GM12872 (cell line): ENCODE measurements around the gene MAEA.

Source experiments
- TF ChIP-seq, protein P1 (sequence below): IDR thresholded peaks from 3 replicates; pipeline ENCODE4 v1.5.1; 2011; ENCODE audit warnings: low read depth, mild to moderate bottlenecking, low read length, moderate library complexity; ENCODE audit not compliant: insufficient read depth

The MAEA gene

DNA sequence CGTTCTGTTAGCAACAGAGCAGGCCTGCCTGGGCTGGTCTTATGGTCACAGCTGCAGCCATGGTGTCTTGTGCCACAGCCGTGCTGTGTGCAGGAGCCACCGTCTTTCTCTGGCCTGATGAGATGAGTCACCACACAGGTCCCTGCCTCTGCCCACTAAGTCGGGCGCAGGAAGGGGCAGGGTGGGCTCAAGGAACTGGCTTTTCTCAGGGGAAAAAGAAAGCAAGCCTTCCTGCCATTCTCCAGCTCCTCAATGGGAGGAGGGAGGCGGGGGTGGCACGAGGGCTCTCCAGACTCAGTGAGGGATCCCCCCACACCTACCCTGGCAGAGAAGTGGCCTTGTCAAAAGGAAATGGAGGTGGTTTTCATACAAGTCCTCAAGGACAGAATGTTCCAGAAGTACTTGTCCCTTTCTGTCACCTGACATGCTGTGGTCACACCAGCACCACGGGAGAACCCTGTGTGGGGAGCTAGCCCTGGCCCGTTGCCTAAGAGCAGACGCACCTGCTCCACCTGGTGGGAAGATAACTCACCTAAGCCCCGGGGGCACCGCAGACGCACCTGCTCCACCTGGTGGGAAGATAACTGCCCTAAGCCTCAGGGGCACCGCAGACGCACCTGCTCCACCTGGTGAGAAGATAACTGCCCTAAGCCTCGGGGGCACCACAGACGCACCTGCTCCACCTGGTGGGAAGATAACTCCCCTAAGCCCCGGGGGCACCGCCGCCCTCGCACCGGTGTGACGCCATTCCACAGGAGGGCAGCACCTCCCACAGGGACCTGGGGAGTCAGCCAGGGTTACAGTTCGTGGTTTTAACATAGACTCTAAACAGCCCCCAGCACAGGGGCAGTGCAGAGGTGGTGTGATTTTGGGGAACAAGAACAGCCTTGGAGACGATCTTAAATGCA is 75.8 kb downstream of the MAEA start:
- TF ChIP-seq, protein P1, sequence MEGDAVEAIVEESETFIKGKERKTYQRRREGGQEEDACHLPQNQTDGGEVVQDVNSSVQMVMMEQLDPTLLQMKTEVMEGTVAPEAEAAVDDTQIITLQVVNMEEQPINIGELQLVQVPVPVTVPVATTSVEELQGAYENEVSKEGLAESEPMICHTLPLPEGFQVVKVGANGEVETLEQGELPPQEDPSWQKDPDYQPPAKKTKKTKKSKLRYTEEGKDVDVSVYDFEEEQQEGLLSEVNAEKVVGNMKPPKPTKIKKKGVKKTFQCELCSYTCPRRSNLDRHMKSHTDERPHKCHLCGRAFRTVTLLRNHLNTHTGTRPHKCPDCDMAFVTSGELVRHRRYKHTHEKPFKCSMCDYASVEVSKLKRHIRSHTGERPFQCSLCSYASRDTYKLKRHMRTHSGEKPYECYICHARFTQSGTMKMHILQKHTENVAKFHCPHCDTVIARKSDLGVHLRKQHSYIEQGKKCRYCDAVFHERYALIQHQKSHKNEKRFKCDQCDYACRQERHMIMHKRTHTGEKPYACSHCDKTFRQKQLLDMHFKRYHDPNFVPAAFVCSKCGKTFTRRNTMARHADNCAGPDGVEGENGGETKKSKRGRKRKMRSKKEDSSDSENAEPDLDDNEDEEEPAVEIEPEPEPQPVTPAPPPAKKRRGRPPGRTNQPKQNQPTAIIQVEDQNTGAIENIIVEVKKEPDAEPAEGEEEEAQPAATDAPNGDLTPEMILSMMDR: no peak

DNA sequence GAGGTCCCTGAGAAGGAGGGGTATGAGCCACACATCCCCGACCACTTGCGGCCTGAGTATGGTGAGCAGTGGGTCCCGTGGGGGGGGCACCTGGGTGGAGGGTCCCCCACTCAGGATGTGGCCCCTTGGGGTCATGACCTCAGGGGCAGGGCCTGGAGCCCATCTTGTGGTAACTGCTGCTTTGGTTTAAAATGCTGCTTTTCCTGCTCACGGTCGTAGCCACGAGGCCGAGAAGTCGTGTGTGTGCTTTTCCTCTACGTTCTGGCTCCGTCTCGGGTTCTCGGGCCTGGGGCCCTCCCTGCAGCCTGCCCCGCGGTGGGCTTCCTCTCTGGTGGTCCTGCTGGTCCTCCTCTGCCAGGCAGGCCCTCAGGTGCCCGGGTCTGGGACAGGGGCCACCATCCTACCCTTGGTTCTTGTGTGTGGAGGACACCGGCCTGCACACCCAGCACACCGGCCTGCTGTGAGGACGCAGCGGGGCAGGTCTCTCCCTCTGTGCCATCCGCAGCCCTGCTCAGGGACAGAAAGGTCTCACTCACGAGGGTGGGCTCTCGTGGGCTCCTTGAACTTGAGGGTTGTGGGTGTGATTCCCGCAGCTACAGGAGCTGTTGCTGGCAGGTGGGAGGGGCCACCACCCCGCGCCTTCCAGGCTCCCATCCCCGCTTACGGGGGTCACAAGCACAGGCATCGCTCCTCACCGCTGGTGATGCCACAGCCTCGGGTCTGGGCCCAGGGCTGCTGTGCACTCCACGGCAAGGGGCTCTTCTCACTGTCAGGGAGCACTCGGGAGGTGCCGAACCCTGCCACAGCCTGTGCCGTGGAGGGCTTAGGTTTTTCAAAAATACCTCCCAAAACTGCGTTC is 76.9 kb downstream of the MAEA start:
- TF ChIP-seq, protein P1: no peak

DNA sequence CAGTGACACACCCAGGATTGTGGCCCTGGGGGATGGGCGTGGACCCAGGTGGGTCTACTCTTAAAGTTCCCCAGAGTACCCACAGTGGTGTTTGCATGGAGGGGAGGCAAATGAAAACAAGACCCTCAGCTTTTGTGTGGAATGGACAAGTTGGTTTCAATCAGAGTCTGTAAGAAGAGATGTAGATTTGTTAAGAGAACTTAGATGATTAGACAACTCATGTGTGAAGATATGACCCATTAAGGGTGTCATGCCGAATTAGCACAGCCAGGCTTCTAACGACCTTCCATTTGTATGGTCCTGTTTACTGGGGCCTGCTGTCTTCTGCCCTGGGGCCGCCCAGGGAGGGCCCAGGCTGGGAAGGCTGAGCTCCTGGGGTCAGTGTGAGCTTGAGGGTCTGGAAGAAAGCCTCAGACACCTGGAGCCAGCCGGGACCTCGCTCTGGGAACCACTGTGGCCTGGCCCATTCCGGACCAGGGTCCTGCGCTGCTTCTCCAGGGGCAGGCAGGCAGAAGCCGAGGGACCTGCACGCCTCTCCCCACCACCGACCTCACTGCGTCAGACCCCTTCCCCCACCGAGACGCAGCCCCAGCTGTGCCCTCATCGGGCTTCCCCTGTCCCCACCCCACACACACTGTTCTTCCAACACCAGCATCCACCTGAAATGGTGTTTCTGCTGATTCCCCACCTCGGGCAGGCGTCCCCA is 77.7 kb downstream of the MAEA start:
- TF ChIP-seq, protein P1: no peak

DNA sequence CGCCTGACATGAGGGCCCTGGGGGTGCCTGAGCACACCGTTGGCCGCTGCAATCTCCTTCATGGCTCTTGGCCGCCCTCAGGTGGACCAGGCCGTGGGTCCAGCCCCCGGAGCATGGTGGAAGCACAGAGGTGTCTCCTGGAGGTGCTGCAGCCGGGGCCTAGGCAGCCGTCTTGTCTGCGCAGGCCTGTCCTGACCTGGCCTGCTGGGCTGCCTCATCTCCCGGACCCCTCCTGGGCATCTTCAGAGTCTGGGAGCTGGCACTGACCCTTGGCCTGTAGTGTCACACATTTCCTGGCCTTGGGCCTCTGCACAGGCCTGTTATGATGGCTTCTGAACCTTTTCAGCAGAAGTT is 78.2 kb downstream of the MAEA start:
- TF ChIP-seq, protein P1: no peak

DNA sequence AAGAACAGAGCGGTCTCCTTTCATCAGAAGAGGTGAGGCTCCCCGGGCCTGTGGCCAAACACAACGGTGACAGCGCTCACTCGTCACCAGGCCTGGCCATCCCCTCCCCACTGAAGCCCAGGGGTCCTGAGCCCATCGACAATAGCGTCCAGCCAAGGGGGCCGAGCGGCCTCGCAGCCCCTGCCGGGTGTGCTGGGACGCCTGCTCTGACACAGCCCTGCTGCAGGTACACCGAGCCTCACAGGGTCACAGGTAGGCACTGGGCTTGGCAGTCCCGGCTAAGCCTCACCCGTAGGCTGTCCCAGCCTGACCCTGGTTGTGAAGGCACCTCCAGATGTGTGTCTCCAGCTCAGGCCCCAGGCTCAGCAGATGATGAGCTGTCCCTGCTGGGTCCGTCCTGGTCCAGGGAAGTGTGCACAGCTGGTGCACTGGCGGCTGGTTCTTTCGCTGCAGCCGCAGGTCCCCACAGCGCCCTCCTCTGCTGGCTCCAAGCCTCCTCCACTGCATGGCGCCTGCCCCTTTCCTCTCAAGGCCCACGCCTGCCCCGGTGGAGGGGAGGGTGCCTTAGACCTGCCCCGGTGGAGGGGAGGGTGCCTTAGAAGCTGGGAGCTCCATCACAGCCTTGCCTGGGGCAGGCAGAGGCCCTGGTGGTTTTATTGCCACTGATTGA is 78.9 kb downstream of the MAEA start:
- TF ChIP-seq, protein P1: no peak

DNA sequence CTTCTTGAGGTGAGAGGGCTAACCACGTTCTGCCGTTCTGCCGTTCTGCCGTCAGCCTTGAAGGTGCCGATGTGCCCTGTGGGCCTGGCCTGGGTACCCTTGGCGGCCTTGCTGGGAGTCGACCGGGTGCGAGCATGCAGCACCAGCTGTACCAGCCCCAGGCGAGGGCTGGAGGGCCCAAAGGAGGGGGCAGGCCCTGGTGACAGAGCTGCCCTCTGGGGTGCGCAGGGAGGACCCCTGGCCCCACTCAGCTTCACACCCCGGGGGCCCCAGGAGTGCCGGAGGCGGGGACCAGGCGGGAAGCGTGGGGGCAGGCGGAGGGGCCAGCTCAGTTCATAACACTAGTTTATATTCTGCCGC is 79.4 kb downstream of the MAEA start:
- TF ChIP-seq, protein P1: no peak
